OCI-LY3 (cell line): ENCODE measurements around the gene CCDC172.

Experiments
- H2AFZ ChIP-seq: fragments of 200-600, 300-600 bp; shearing (Covaris generic); 2 replicates; pipeline ENCODE4 v1.6.0; 2014; ENCODE audit warnings: antibody characterized with exemption, low read depth, low read length
- H3K27ac ChIP-seq: fragments of 200-600, 300-600 bp; sonication (generic); 2 replicates; pipeline ENCODE4 v1.5.1; 2014; ENCODE audit warnings: mild to moderate bottlenecking, low read length, moderate library complexity, mixed read lengths
- H3K27me3 ChIP-seq: fragments of 200-600, 300-600 bp; sonication (generic); 2 replicates; pipeline ENCODE4 v1.6.1; 2014; ENCODE audit warnings: low read depth, low read length, mixed read lengths
- H3K36me3 ChIP-seq: fragments of 200-600, 300-600 bp; sonication (generic); replicated peaks from 2 replicates; pipeline ENCODE3; 2014; ENCODE audit warnings: low read depth, low read length, mixed read lengths
- H3K4me1 ChIP-seq: fragments of 300-600, 200-600 bp; sonication (generic); 2 replicates; pipeline ENCODE4 v1.6.1; 2014; ENCODE audit warnings: low read length, mixed read lengths
- H3K4me2 ChIP-seq: fragments of 200-600, 300-600 bp; sonication (generic); 2 replicates; pipeline ENCODE4 v1.6.1; 2014; ENCODE audit warnings: low read length, mixed read lengths
- H3K4me3 ChIP-seq: fragments of 300-600, 200-600 bp; sonication (generic); 2 replicates; pipeline ENCODE4 v1.5.1; 2014; ENCODE audit warnings: antibody characterized with exemption, mild to moderate bottlenecking, low read length, moderate library complexity
- H3K79me2 ChIP-seq: fragments of 300-600, 200-600 bp; shearing (Covaris generic); 2 replicates; pipeline ENCODE4 v1.6.1; 2014; ENCODE audit warnings: mild to moderate bottlenecking, low read length, mixed read lengths
- H3K9ac ChIP-seq: fragments of 300-600, 200-600 bp; shearing (Covaris generic); 2 replicates; pipeline ENCODE4 v1.6.0; 2014; ENCODE audit warnings: mild to moderate bottlenecking, low read length, moderate library complexity
- H3K9me3 ChIP-seq: fragments of 200-600, 300-600 bp; shearing (Covaris generic); 2 replicates; pipeline ENCODE4 v1.6.1; 2014; ENCODE audit warnings: low read length, mixed read lengths; ENCODE audit not compliant: insufficient read depth
- H4K20me1 ChIP-seq: fragments of 200-600, 300-600 bp; sonication (generic); 2 replicates; pipeline ENCODE4 v1.6.1; 2016; ENCODE audit warnings: low read length, mixed read lengths; ENCODE audit not compliant: insufficient read depth
- CTCF ChIP-seq: fragments of 200-600, 300-600 bp; sonication (generic); IDR thresholded peaks from 2 replicates; pipeline ENCODE4 v1.5.1; 2014; ENCODE audit warnings: antibody characterized with exemption, low read length, low read depth
- EZH2phosphoT487 ChIP-seq: fragments of 200-600 bp; shearing (Covaris generic); IDR thresholded peaks from 2 replicates; pipeline ENCODE4 v1.6.1; 2018; ENCODE audit warnings: antibody characterized with exemption, mixed run types, low read depth

CCDC172 gene

GRCh38 chr10:116312548-116312947 is 11.7 kb upstream of the CCDC172 start:
- Histone ChIP-seq H3K79me2 (no peaks in the 10 kb centered on the region), H3K27ac (no peak overlapping the region), H3K36me3 (no peaks in the 10 kb centered on the region), H3K4me1 (0 out of 2 replicates have a peak, but pooled peaks cover 6% of the 10 kb centered on the region), H3K27me3 (no peaks in the 10 kb centered on the region), H3K4me2 (no peak overlapping the region), H3K9me3 (no peaks in the 10 kb centered on the region), H2AFZ (no peak overlapping the region), H4K20me1 (no peaks in the 10 kb centered on the region), H3K9ac (no peak overlapping the region), H3K4me3 (no peak overlapping the region)
- no peak for TF ChIP-seq EZH2phosphoT487
- no peak for TF ChIP-seq CTCF

GRCh38 chr10:116316503-116316902 is 7.7 kb upstream of the CCDC172 start:
- Histone ChIP-seq H3K79me2 (no peaks in the 10 kb centered on the region), H3K27ac (no peak overlapping the region), H3K36me3 (no peaks in the 10 kb centered on the region), H3K4me2 (no peak overlapping the region), H3K9me3 (no peaks in the 10 kb centered on the region), H3K4me1 (0 out of 2 replicates have a peak, but pooled peaks cover 6% of the 10 kb centered on the region), H3K9ac (no peak overlapping the region), H3K27me3 (no peaks in the 10 kb centered on the region), H3K4me3 (no peak overlapping the region), H2AFZ (no peak overlapping the region), H4K20me1 (no peaks in the 10 kb centered on the region)
- no peak for TF ChIP-seq CTCF
- no peak for TF ChIP-seq EZH2phosphoT487

GRCh38 chr10:116324951-116325635 is 845 bp downstream of the CCDC172 start:
- Histone ChIP-seq H3K4me1 (no peaks in the 10 kb centered on the region), H3K4me3 (no peak overlapping the region), H2AFZ (no peak overlapping the region), H3K79me2 (no peaks in the 10 kb centered on the region), H3K27ac (no peak overlapping the region), H3K36me3 (no peaks in the 10 kb centered on the region), H3K27me3 (no peaks in the 10 kb centered on the region), H3K4me2 (no peak overlapping the region), H4K20me1 (no peaks in the 10 kb centered on the region), H3K9me3 (no peaks in the 10 kb centered on the region), H3K9ac (no peak overlapping the region)
- TF ChIP-seq EZH2phosphoT487 (no peak), CTCF (no peak)

- Histone ChIP-seq H4K20me1 (no peaks in the 10 kb centered on the region), H3K36me3 (no peaks in the 10 kb centered on the region), H3K4me3 (no peak overlapping the region), H3K27me3 (no peaks in the 10 kb centered on the region), H3K9me3 (no peaks in the 10 kb centered on the region), H3K79me2 (no peaks in the 10 kb centered on the region), H2AFZ (no peak overlapping the region), H3K9ac (no peak overlapping the region), H3K4me1 (no peaks in the 10 kb centered on the region), H3K27ac (no peak overlapping the region), H3K4me2 (no peak overlapping the region)
- TF ChIP-seq EZH2phosphoT487 (no peak), CTCF (no peak)
Observed at GRCh38 chr10:116325987-116326386, 1.7 kb downstream of the CCDC172 start.
